Tongue (tissue), 2 donors: ENCODE results near the gene MBNL2. TPM values are rescaled to one million over a fixed set of nuclear protein-coding genes. Genes with fewer than 3 reads are reported as not detected.

Experiments used
- DNase-seq: peaks from one replicate; pipeline ENCODE4 v3.0.0-alpha.2; 2015
- total RNA-seq: library from RNA; depleted of rRNA; stranded (reverse); fragments of >200 nt; gene quantifications from one replicate; pipeline ENCODE4 v1.2.3, GENCODE V29; 2014

MBNL2 gene
- total RNA-seq, 1 donor from 2014 or later: 110 TPM

DNA sequence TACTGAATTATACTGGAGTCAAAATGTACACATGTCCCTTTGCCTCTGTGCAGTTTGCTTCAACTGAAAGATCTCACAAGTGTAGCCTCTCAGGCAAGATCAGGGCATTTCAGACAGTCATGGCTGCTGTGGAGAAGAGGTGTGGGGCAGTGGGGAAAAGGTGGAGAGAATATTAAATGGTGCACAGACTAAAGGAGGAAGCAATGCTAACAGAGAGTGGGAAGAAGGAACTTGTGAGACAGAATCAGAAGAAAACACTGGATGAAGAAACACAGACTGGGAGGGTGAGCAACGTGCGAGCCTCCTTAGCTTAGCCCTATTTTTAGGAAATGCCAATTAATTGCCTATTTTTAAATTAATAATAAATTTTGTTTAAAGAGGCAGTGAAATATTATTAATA is 162.2 kb downstream of the MBNL2 start:
- no peak for DNase-seq

DNA sequence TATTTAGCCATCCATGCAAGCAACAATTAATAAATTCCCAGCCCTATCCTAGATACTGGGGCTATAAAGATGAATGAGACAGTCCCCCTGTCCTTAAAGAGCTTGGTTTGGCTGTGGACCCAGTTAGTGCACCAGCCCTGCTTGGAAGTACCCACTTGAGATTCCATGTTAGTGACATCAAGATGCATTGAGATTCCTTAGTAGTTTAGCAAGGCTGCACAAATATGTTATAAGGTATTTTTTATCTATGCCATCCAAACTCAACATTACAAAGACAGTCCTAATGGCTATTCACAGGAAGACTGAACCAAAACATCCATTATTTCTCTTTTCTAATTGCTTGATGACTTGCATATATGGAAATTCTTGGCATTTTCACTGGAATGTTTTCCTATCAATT is 163.0 kb downstream of the MBNL2 start:
- DNase-seq: no peak

DNA sequence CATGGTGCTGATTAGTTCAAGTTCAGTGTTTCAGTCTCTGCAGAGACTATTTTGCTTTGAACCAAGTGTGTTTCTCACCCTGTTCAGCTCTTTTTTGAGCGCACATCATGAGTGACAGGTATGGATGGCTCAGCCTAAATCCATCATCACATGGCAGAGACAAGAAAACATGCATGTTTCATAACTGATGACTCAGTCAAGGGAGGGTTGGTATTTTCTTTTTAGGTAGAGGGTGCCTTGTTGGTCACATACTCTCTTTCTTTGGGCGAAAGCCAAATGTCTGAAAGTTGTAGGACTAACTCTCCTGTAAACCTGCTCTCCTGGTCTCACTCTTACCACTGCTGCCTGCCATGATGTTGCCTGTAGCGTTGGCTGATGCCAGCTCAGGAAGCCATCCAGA is 163.7 kb downstream of the MBNL2 start:
- no peak for DNase-seq

DNA sequence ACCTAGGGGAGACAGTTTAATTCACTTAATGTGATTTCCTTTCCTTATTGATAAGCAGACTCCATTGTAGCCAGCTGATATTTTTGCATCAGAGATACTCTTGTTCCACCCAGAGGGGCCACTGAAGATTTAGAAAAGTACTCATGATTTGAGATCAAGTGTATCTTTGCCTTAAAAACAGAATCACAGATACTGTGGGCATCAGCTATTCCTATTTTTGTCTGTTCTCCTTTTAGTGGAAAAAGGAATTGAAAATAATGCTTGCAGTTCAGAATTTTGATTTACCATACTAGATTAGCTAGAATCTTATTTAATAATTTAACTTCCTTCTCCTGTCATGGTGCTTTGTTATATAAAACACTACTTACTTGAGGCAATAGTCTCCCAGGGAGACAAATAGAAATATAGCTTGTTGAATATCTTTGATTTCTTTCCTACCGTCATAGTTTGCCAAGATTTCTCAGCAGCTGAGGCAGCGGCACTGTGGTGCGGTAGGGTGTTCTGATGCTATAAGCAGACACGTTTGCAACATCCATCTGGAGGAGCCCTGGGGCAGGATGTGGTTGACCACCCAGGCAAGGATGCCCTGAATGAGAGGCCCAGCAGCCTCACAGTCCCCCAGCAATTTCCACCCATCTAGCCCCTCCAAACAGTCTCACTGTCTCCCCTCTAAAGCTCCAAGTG is 164.8 kb downstream of the MBNL2 start:
- no peak for DNase-seq

DNA sequence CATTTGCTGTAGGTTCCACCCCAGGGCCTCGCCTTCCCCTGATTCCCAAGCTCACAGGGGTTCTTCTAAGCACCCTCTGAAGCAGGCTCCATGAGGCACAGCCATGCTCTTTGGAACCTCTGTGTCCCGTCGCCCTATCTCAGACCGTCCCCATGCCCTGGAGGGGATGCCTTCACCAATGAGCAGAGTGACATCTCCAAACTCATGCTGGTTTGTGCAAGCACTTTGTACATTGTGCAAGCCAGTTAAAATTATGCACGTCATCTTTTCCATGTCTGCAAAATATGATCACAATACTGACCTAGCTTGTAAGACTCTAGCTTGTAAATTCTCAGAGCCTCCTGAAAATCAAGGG is 165.3 kb downstream of the MBNL2 start:
- no peak for DNase-seq

DNA sequence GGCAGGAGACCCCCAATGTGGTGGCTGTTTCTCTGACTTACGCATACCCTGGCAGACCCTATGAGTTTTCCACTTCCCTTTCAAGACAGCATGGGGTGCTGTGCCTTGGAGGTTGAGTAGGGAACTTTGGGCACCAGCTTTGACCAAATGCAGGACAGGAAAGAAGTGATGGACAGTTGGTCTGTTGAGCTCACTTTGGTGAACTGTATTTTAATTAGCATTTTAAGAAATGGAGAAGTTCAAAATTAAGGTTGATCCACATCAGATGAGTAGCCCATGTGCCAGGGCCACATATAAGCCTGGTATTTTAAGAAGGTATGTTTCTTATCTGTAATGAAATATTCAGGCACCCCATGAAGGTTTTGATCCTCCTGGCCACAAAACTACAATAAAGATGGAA is 165.8 kb downstream of the MBNL2 start:
- no peak for DNase-seq

DNA sequence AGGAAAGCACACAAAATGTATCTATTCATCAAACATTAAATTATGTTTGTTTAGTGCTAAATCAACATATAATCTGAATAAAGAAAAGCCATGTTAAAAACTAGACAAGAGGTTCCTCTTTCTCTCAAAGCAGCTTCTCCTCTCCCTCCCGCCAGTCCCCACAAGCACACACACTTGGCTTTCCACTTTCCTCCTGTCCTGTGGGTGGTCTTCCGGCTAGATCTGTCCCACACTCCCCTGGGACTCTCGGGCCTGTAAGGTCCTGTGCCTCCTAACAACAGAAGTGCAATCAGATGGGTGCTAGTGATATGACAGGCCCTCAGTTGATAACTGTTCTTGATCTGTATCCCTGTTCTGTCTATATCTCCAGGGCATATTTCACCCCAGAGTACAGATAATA is 166.2 kb downstream of the MBNL2 start:
- DNase-seq: no peak

DNA sequence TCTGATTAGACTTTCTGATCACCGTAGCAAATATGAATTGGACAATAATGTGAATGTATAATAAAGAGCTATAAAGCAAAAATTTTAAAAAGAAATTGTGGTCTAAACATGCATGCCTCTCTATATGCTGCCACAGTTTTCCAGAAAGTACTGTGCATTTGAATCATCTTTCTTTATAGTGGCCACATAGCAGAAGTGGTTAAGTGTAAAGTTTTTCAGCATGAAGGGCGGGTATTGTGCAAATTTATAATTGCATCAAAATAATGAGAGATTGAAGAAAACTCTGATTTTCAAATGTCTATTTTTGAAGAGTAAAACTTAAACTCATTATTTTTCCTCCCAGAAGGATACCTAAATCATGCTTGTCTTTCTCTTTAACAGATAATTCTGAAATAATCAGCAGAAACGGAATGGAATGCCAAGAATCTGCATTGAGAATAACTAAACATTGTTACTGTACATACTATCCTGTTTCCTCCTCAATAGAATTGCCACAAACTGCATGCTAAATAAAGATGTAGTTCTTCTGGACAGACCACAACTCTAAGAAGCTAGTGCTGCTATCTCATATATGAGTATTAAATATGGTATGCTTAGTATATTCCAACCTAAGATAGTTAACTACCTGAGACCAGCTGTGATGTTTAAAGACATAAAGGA is 168.9 kb downstream of the MBNL2 start:
- DNase-seq: peak; percentile 26

DNA sequence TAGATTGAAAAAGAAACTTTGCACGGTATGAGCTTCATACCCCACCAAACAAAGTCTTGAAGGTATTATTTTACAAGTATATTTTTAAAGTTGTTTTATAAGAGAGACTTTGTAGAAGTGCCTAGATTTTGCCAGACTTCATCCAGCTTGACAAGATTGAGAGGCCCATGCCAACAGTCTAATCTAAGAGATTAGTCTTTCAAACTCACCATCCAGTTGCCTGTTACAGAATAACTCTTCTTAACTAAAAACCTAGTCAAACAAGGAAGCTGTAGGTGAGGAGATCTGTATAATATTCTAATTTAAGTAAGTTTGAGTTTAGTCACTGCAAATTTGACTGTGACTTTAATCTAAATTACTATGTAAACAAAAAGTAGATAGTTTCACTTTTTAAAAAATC is 169.9 kb downstream of the MBNL2 start:
- no peak for DNase-seq

DNA sequence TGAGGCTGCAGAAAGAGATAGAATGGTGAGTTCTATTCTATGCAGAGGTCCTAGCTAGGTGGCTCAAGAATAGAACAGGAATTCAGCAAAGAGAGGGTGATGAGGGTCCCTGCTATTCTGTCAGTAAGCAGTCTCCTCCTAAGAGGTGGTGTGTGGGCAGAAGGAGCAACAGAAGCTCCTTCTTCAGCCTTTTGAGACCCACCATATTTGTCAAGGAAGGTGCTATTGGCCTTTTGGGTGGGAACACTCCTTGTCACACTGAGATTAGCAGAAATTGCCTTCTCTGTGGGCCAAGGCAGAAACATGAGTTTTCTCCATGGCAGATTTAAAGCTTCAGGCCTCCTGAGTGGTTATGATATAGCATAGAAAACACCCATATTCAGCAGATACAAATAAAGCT is 172.4 kb downstream of the MBNL2 start:
- no peak for DNase-seq

DNA sequence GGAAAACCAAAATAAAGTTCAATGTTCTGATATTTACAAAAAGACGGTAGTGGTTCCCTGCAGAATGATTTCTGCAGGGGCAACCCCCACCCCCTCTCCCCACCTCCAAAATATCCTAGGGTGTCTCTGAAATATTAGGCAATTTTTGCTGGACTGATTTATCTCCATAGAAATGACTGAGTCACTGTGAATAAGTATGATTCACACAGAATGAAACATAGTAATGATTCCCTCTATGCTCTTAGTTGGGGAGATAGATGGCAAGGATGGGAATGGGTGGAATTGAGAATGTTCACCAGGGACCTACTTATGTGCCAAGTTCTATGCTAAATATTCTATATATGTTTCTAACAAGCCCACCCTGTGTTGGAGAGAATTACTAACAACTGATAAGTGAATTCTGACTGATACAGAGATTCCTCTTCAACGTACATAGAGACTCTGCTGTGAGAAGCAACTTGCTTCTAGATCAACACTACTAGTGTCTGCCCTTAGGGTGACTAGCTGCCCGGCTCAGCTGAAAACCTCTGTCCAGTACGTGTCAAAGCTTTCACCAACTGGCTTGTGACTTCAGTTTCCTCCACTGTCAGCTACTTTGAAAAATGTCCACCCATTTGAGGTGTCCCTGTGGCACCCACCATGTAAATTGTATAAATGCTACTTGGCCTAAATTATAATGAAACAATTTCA is 173.5 kb downstream of the MBNL2 start:
- DNase-seq: no peak

DNA sequence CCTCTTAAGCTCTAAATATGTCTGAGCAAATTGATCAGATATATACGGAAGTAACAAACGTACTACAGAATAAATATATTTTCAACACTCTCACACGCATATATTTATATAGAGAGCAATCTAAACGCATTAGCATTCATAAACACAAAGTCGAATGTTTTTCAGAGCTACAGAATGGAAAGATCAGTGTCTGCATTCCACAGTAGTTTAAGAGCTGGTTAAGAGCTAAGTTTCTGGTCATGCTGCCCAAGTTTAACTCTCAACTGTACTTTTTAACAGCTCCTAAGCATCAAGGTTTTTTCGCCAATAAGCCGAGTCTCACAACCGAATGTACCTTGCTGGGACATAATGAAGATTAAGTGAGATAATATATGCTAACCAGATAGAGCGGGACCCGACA is 175.1 kb downstream of the MBNL2 start:
- DNase-seq: no peak

DNA sequence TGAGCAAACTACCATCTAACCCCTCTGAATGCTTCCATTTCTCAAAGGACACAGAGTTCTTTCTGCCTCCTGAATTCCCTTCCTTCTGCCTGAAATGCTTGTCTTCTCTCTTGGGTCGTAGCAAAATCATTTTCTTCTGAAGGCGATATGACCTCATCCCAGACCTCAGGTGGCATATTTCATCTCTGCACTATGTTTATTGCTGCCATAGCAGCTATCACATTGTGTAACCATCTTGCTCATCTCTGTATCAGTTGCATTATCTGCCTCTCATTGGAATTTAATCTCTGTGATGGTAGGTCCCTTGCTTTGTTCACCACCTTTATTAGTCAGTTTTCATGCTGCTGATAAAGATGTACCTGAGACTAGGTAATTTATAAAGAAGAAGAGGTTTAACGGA is 179.3 kb downstream of the MBNL2 start:
- DNase-seq: no peak

DNA sequence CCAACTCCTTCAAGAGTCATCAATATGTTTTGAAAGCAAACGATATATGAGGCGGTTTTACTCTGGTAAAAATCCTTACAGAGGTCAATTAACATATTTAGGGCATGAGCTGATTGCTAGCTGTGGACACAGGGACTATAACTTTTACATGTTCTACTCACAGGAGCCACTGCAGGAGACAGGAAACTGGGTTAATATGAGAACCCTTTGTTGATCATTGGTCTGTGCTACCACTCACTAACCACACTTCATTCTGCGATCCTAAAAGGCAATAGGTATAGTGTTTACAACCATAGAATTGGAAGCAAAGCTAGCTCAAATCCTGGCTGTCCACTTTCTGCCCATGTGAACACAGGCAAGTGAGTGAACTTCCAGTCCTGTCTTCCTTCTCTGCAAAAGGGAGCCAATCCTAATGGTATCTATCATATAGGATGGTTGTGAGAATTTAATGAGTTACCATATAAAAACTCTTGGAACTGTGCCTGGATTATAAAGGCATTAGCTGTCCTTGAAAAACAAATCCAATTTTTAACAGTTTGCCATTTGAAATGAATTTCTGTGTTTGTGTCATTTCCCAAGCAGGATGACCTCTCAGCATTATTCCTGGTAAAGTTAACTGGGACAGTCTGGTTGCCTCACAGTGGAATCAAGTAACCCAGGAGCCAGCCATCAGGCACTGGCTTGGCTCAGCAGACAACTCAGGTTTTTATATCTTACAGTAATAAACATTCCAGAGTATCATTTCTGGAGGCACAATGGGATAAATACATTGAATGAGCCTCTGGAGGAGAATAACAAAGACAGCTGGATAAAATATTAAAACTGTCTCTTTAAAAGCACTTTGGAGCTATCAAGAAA is 182.0 kb downstream of the MBNL2 start:
- DNase-seq: no peak

DNA sequence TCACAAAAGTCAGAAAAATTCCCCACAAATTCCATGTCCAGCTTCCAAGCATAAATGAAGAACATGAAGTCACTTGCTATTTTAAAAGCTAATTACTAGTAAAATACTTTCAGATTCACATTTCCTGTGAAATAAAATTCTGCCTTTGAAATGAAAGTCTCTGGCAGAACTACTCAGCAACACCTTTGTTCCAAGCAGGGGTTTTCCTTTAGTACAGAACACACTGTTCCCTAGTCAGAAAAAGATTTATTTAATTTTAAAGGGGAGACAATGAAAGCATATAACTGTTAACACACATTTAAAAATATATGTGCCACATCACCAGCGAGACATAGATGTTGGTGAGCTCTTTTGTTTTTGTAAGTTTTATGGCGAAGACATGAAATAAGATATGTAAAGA is 185.4 kb downstream of the MBNL2 start:
- DNase-seq: no peak

DNA sequence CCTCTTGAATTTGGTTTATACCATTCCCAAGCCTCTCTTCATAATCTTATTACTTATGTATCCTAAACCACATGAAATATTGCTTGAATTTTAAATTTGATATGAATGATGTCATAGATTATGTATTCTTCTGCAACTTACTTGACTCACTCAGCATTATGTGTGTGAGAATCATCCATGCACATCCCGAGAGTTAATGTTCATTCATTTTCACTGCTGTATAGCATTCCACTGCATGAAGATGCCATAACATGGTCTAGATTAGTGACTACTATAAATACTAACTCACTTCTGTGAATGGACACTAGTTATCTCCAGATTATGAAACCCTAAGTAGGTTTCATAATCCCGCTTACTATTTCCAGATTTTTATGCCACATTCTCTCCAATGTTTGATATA is 186.8 kb downstream of the MBNL2 start:
- no peak for DNase-seq

DNA sequence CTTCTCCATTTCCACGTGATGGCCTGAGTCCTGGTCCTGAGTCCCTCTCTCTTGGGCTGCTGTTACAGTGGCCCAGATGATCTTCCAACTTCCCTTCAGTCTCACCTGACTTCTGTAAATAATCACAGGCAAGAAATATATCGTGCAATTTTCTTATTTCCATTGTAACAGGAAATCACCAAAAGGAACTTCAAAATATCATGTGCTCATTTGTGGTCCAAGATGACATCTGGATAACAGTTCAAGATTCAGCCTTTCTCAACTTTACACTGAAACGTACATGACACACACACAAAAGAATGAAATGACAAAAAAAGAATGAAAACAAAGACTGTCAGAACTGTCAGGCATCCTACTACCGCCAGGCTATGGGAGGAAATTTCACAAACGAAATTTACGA is 189.9 kb downstream of the MBNL2 start:
- no peak for DNase-seq

DNA sequence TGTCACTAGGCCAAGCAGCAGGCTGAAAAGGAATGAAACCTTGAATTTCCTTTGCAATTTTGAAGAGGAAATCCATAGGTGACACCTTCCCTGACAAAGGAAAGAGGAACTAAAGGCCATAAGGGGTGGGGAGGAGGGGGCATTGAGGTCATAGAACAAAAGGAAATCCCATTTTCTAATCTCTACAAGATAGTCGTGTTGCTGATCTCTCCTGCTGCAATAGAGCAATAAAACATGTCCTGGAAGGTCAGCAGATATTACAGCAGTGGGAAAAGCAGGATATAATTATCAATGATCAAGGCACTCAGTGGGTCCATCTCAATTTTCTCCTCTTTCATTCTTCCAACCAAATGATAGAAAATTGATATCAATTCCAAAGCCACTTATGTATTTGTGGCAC is 191.6 kb downstream of the MBNL2 start:
- DNase-seq: no peak

DNA sequence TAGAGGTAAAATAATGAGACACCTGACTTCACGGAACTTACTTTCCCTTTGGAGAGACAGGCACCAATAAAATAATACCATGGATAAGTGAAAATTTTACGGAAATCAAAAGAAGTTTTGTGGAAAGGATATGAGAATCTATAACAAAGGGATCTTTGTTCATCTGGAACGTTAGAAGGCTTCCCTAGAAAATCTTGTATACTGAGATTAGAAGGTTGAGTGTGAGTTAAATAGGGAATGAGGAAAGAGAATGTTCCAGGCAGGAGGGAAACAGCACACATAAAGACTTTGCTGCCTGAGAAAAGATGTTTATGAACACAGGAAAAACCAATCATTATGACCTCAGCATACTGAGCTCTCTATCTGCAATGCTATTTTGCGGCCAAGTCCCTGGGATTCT is 192.3 kb downstream of the MBNL2 start:
- DNase-seq: no peak

DNA sequence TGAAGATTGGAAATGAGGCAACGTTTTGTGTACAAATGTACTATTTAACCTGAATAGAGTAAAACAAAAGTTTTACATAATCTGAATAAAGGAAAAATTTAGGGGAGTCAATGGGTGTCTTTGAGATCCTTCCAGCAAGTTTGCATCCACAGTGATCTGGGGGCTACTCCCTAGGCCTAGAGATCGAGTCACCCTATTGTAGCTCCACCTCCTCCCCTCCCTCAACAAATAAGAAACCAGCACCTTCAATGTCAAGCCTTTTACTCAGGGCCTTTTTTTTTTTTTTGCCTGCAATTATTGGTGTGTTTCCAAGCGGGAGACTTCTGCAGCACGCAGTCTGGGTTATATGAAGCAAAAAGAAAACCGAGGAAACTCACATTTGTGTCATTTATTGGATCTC is 195.6 kb downstream of the MBNL2 start:
- DNase-seq: no peak

DNA sequence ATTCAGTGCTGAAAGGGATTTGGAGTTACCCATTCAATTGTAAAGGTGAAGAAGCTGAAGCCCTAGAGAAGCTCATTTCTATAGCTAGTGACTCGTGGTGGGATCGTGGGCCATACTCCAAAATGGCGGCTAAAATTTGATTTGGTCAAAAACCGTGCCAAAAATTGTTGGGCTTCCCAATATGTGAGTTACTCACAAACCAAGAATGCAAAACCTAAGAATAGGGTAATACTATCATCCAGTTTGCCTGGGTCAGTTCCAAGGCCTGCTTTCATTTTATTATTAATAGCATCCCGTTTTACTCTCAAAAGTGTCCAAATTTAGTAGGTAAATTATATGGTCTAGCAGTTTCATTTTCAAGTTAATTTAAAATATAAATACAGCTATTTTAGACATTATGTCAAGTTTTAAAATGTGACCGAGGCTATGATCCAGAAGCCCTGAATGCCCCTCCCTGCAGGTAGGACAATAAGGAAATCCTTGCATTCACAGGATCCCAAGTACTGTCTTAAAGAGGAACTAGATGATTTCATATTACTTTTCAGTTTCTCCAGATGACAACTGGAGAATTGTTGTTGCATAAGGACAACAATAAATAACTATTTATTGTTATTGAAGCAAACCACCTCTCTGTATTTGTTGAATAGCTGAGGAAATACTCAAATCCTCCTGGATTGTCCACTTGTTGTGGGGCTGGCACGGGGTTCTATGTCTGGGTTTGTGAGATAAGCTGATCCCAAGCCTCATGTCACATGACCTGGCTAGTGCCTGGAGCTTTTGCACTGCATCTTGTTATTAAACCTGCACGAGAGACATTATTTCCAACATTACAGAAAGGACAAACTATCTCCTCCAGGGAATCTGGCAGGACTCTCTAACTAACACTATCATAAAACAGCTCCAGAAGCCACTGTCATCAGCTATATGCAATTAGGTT is 200.3 kb downstream of the MBNL2 start:
- DNase-seq: no peak
